GM21528 (cell line): ENCODE results near the gene FAM117A.
A peak's percentile ranks its signal among the peaks of the same experiment; 100 is the strongest.

ENCODE experiments used
- ATAC-seq: cut with Tn5 transposase; IDR thresholded peaks from one replicate; pipeline ENCODE4 v1.9.1; 2021; ENCODE audit warnings: mild to moderate bottlenecking, moderate library complexity; ENCODE audit not compliant: unreplicated experiment, low FRiP score

The FAM117A gene

GRCh38 chr17:49763735-49764558 lies at the start of gene FAM117A:
TSS of gene FAM117A (minus strand) at chr17:49764131. CDS start at chr17:49764087, 44 bp downstream.
- ATAC-seq: peak; percentile 91

- no peak for ATAC-seq
These were observed 45.1 kb upstream of the FAM117A start for GRCh38 chr17:49809056-49809455.

- ATAC-seq: no peak
These were observed 34.8 kb upstream of the FAM117A start for GRCh38 chr17:49798738-49799137.

- no peak for ATAC-seq
These were observed 34.3 kb upstream of the FAM117A start for GRCh38 chr17:49798182-49798581.

- ATAC-seq: no peak
These were observed 31.4 kb upstream of the FAM117A start for GRCh38 chr17:49795372-49795771.

- no peak for ATAC-seq
These were observed 29.4 kb upstream of the FAM117A start for GRCh38 chr17:49793309-49793708.

- ATAC-seq: no peak
These were observed 25.3 kb upstream of the FAM117A start for GRCh38 chr17:49789243-49789578.

- peak; percentile 87 for ATAC-seq
These were observed 24.7 kb upstream of the FAM117A start, which contains the start of gene KAT7 for GRCh38 chr17:49788478-49789242. TSS of gene KAT7 (plus strand) at chr17:49788681. CDS start at chr17:49788835, 154 bp downstream.

GRCh38 chr17:49787884-49788477 lies 24.1 kb upstream of the FAM117A start:
- no peak for ATAC-seq

GRCh38 chr17:49784636-49785035 lies 20.7 kb upstream of the FAM117A start:
- no peak for ATAC-seq

GRCh38 chr17:49783791-49784190 lies 19.9 kb upstream of the FAM117A start:
- ATAC-seq: no peak

- ATAC-seq: no peak
These were observed 19.3 kb upstream of the FAM117A start for GRCh38 chr17:49783071-49783715.

GRCh38 chr17:49779739-49780231 lies 15.9 kb upstream of the FAM117A start:
- ATAC-seq: no peak

- no peak for ATAC-seq
These were observed 15.3 kb upstream of the FAM117A start for GRCh38 chr17:49779156-49779738.

- no peak for ATAC-seq
These were observed 13.6 kb upstream of the FAM117A start for GRCh38 chr17:49777563-49777962.

- no peak for ATAC-seq
These were observed 12.8 kb upstream of the FAM117A start for GRCh38 chr17:49776551-49777300.

- no peak for ATAC-seq
These were observed 11.8 kb upstream of the FAM117A start for GRCh38 chr17:49775546-49776260.

GRCh38 chr17:49766918-49767530 lies 3.1 kb upstream of the FAM117A start:
- no peak for ATAC-seq
